Neutrophil (primary cell): ENCODE data around the gene FEV.

ENCODE experiments used
- H3K27ac ChIP-seq: fragments of 200-600 bp; sonication (generic); 2 replicates; pipeline ENCODE4 v1.5.1; 2016; ENCODE audit warnings: mild to moderate bottlenecking, moderate library complexity
- H3K27me3 ChIP-seq: fragments of 200-600 bp; sonication (generic); 2 replicates; pipeline ENCODE4 v1.6.0; 2016; ENCODE audit warnings: mild to moderate bottlenecking
- H3K36me3 ChIP-seq: fragments of 200-600 bp; sonication (generic); 2 replicates; pipeline ENCODE4 v1.5.1; 2017
- H3K4me1 ChIP-seq, 2 experiments: fragments of 200-600 bp in 1 of 2; sonication (generic) in 1 of 2; 1 replicate in 1 of 2; 2 replicates in 1 of 2; pipeline versions ENCODE4 v1.5.1 to v1.6.1; 2013 to 2016; ENCODE audit warnings: low read depth in 1 of 2, low read length in 1 of 2, mild to moderate bottlenecking in 1 of 2, moderate library complexity in 1 of 2; ENCODE audit not compliant: control insufficient read depth in 1 of 2, insufficient read depth in 1 of 2
- H3K4me3 ChIP-seq, 2 experiments: fragments of 200-600 bp in 1 of 2; sonication (generic) in 1 of 2; 1 replicate in 1 of 2; 2 replicates in 1 of 2; pipeline ENCODE4 v1.5.1; 2013 to 2016; ENCODE audit warnings: low read depth in 1 of 2, low read length in 1 of 2, mild to moderate bottlenecking in 1 of 2, moderate library complexity in 1 of 2
- H3K9me3 ChIP-seq: fragments of 200-600 bp; sonication (generic); 2 replicates; pipeline ENCODE4 v1.5.1; 2016
- CTCF ChIP-seq: fragments of 200-600 bp; sonication (generic); IDR thresholded peaks from 2 replicates; pipeline ENCODE4 v1.5.1; 2016; ENCODE audit warnings: antibody characterized with exemption

The FEV gene

GRCh38 chr2:219024059-219024458, 39.1 kb upstream of the FEV start:
- TF ChIP-seq CTCF, result no peak
- H3K27ac ChIP-seq, result no peak overlapping the region
- no peaks in the 10 kb centered on the region for H3K36me3 ChIP-seq
- H3K4me3 ChIP-seq, result no peak overlapping the region
- no peaks in the 10 kb centered on the region for H3K4me1 ChIP-seq
- peaks cover 42% of the 10 kb centered on the region for H3K27me3 ChIP-seq
- H3K9me3 ChIP-seq, result no peaks in the 10 kb centered on the region

GRCh38 chr2:219023045-219023605, 38.1 kb upstream of the FEV start:
- H3K4me1 ChIP-seq, result no peaks in the 10 kb centered on the region
- H3K4me3 ChIP-seq, result no peak overlapping the region
- no peaks in the 10 kb centered on the region for H3K9me3 ChIP-seq
- peaks cover 47% of the 10 kb centered on the region for H3K27me3 ChIP-seq
- no peaks in the 10 kb centered on the region for H3K36me3 ChIP-seq
- no peak overlapping the region for H3K27ac ChIP-seq
- no peak for TF ChIP-seq CTCF

- H3K9me3 ChIP-seq, result no peaks in the 10 kb centered on the region
- no peaks in the 10 kb centered on the region for H3K4me1 ChIP-seq
- no peak for TF ChIP-seq CTCF
- no peak overlapping the region for H3K27ac ChIP-seq
- no peaks in the 10 kb centered on the region for H3K36me3 ChIP-seq
- H3K27me3 ChIP-seq, result peaks cover 47% of the 10 kb centered on the region
- no peak overlapping the region for H3K4me3 ChIP-seq
These were observed 37.6 kb upstream of the FEV start for GRCh38 chr2:219022616-219023015.

GRCh38 chr2:219022041-219022440, 37.1 kb upstream of the FEV start:
- TF ChIP-seq CTCF, result no peak
- Histone ChIP-seq H3K9me3 (no peaks in the 10 kb centered on the region), H3K27me3 (peaks cover 47% of the 10 kb centered on the region), H3K4me1 (no peaks in the 10 kb centered on the region), H3K27ac (no peak overlapping the region), H3K4me3 (no peak overlapping the region), H3K36me3 (no peaks in the 10 kb centered on the region)

- Histone ChIP-seq H3K4me1 (no peaks in the 10 kb centered on the region), H3K27me3 (peaks cover 51% of the 10 kb centered on the region)
- no peak for TF ChIP-seq CTCF
These were observed 36.6 kb upstream of the FEV start for GRCh38 chr2:219021591-219021990.

More at GRCh38 chr2:219021591-219021990, 36.6 kb upstream of the FEV start:
- Histone ChIP-seq H3K27ac (no peak overlapping the region), H3K9me3 (no peaks in the 10 kb centered on the region), H3K36me3 (no peaks in the 10 kb centered on the region), H3K4me3 (no peak overlapping the region)
